HT1080 (cell line): Measurements from ENCODE around the gene CRY1. TPM values are rescaled to one million over a fixed set of nuclear protein-coding genes. Genes with fewer than 3 reads are reported as not detected.
A peak's percentile ranks its signal among the peaks of the same experiment; 100 is the strongest.
"Not testable (repeated sequence)": the region's sequence is repeated elsewhere in the genome, so short reads cannot be mapped to it uniquely, and the experiment has no call there.

Experiments
- DNase-seq: peaks from one replicate; pipeline ENCODE4 v3.0.0-alpha.2; 2015; ENCODE audit warnings: low read depth
- total RNA-seq: library from RNA; depleted of rRNA; stranded (reverse); fragments of >200 nt; shearing (Covaris generic); gene quantifications from 2 replicates; pipeline ENCODE4 v1.2.3, GENCODE V29; 2014

Gene CRY1
- total RNA-seq, 1 experiment from 2014 or later: 11.9 TPM

DNA sequence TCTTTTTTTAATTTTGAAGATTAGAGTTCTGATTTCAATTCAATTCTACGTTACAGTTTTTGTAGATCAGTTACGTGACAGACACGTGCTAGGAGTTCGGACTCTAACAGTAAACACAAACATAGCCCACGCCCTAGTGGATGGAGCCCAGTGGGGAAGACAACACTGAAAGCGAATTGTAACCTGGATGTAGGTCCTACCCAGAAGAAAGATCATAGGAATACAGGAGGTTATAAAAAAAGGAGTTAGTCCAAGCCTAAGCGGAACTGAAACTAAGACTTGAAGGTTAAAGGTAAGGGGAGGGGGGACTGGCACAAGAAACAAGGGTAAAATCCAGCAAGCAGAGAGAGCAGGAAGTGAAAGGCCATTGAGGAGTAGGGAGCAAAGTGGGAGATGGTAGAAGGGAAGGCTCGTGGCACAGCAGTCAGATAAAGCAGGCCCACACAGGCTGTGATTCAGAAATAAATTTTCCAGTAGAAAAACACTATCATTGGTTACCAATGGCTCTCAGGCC is 15.7 kb upstream of the CRY1 start:
- no peak for DNase-seq

- DNase-seq: not testable (repeated sequence)
Measured at GRCh38 chr12:107108366-107108765, 15.0 kb upstream of the CRY1 start.

- DNase-seq: no peak
Measured at GRCh38 chr12:107107381-107107780, 14.0 kb upstream of the CRY1 start.

GRCh38 chr12:107106241-107107025 is 13.1 kb upstream of the CRY1 start:
- no peak for DNase-seq

DNA sequence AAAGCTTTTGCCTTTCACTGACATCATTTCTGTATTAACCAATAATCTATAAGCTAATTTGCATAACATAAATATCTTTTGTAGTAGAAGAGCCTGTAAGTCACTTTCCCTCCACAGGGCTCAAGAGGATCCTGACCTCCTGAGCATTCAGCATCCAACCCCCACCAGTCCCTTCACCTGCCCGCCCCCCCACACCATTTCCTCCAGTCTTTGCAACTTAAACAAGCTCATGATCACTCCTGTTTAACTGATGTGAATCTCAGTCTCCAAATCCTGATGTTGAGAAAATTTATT is 12.0 kb upstream of the CRY1 start:
- DNase-seq: no peak

GRCh38 chr12:107103516-107103915 is 10.2 kb upstream of the CRY1 start:
- no peak for DNase-seq

- no peak for DNase-seq
Measured at GRCh38 chr12:107103097-107103496, 9.7 kb upstream of the CRY1 start.

DNA sequence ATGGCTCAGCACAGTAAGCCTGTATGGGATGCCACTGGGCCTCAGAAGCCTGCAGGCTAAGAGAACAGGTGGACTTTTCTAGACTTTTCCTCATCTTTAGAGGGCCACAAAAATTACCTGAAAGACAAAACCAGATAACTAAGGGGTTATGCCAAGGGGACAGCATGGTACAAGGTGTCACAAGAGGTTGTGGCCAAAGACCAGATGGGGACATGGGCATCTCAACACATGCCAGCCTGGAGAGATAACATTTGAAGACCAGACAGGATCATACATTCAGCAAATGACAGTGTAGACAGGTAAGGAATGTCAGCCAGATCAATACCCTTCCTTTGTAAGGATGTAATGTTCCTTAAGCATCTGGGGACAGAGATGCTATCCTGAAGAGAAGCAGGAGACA is 8.9 kb upstream of the CRY1 start:
- DNase-seq: no peak

- no peak for DNase-seq
Measured at GRCh38 chr12:107101651-107102050, 8.3 kb upstream of the CRY1 start.

- DNase-seq: no peak
Measured at GRCh38 chr12:107099917-107100316, 6.6 kb upstream of the CRY1 start.

GRCh38 chr12:107096571-107096970 is 3.2 kb upstream of the CRY1 start:
- no peak for DNase-seq

DNA sequence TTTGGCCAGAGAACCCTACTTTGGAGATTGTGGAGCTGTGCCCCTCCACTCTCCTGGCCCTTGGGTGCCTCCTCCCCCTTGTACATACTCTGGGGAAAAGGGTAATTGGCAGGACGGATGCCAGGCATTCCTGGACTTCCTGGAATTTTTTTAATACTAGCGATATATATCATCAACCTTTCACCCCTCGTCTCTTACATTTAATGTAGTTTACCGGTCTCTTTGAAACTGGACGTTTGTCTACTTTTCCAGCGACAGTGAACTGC is 767 bp upstream of the CRY1 start:
- DNase-seq: no peak

DNA sequence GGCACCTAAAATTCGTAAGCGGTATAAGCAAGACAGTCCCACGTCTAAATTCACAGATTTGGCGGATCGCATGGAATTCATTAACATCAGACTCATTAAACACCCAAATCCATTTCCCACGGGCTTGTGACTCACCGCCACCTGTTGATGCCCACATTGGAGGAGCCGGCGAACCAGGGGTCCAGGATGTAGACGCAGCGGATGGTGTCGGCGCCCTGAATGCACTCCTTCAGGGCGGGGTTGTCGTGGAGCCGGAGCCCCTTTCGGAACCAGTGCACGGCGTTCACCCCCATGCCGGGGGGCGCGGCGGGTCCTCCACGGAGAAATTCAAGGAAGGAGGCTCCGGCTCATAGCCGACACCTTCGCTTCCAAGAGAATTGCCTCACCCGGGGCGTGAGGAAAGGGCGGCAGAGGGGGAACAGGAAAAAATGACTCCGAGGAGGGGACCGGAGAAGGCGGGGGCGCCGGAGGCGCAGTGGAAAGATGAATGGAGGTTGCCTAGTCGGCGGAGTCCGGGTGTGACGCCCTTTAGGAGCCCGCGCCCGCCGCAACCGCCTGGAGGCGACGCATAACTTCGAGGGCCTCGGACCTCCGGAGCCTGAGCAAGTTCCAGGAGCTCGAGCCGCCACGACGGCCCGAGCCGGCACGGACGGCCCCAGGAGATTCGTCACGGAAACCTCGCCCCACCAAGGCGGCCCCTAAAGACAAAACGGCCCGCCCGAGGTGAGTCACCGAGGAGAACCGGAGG is 506 bp downstream of the CRY1 start:
- DNase-seq: peak; percentile 51

- DNase-seq: peak; percentile 96
Measured at GRCh38 chr12:107091989-107092641, 1.2 kb downstream of the CRY1 start.

DNA sequence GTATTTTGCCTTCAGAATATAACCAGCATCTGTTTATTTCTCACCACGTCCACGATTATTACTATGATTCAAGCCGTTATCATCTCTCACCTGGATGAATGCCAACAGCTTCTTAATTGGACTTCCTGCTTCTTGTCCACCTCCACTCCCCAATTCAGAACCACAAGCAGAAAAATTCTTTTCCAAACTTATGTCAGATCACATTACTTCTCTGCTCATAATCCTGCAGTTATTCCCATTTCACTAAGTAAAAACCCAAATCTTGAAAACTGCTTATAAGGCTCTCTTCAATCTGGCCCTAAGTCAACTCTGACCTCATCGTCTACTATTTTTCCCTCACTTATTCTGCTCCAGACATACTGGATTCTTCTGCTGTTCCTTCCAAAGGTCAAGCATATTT is 2.0 kb downstream of the CRY1 start:
- peak; percentile 43 for DNase-seq

DNA sequence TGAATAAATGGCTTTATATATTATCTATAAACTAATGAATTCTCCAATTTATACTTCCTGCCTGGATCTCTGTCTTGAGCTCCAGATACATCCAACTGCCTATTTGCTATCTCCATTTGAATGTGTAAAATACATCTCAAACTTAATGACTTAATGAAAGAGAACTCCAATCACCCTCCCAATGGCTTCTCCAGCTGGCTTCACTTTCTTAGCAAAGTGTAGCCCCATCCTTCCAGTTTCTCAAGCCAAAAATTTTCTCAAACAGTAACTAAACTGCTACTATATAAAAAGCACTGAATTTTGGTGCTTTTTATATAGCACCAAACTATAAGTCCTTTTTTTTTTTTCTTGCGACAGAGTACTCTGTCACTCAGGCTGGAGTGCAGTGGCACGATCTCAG is 2.6 kb downstream of the CRY1 start:
- no peak for DNase-seq

GRCh38 chr12:107088912-107089311 is 4.4 kb downstream of the CRY1 start:
- no peak for DNase-seq

- DNase-seq: no peak
Measured at GRCh38 chr12:107086314-107086713, 7.0 kb downstream of the CRY1 start.

DNA sequence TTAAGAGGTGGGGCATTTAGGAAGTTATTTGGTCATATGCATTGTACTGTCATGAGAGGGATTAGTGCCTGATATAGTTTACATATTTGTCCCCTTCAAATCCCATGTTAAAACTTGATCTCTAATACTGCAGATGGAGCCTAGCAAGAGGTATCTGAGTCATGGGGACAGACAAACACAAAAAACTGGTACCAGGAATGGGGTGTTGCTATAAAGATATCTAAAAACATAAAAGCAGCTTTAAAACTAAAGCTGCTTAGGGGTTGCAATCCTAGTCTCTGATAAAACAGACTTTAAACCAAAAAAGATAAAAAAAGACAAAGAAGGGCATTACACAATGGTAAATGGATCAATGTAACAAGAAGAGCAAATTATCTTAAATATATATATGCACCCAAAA is 11.6 kb downstream of the CRY1 start:
- no peak for DNase-seq

GRCh38 chr12:107080299-107080698 is 13.1 kb downstream of the CRY1 start:
- DNase-seq: no peak

GRCh38 chr12:107079172-107080011 is 14.0 kb downstream of the CRY1 start:
- DNase-seq: peak; percentile 50

- DNase-seq: not testable (repeated sequence)
Measured at GRCh38 chr12:107073266-107073665, 20.1 kb downstream of the CRY1 start.
